ENCODE measurements around the gene UMODL1.
A peak's percentile ranks its signal among the peaks of the same experiment; 100 is the strongest.

Gene UMODL1

DNA sequence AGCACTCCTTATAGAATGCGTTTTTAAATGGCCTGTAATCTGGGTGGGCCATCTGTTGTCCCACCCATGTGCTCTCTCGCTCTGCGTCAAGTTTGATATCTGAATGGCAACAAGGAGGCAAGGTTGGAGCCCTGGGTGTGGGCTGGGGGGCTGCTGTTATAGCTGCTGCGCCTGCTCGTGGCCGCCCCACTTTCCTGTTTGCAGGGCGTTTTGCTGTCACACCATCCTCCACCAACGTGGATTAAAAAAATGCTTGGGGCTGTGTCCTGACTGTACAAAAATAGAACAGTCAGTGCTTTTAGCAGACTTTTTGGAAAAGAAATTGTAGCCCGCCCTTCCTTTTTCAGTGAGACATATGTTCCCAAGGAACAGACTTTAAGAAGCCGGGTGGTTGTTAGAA is 25.4 kb downstream of the UMODL1 start:
- no peak for DNase-seq (ENCODE audit: low read depth in 2 of 2)

DNA sequence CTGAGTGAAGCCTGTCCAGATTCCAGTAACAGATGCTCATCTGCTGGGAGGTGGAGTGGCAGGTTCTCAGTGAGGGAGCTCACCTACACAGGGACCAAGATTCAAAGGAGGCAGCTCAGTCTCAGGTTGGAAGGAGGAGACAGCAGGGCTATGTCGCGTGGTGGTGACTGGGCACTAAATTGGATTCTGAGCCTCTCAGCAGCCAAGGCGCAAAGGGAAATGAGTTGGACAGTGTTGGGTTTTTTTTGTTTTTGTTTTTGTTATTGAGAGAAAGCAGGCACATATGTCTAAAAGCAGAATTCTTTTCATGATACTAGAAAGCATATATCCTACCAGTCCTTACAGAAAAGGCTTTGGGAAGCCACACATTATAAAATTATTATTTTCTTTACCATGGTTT is 26.2 kb downstream of the UMODL1 start:
- no peak for DNase-seq (ENCODE audit: low read depth in 2 of 2)

DNA sequence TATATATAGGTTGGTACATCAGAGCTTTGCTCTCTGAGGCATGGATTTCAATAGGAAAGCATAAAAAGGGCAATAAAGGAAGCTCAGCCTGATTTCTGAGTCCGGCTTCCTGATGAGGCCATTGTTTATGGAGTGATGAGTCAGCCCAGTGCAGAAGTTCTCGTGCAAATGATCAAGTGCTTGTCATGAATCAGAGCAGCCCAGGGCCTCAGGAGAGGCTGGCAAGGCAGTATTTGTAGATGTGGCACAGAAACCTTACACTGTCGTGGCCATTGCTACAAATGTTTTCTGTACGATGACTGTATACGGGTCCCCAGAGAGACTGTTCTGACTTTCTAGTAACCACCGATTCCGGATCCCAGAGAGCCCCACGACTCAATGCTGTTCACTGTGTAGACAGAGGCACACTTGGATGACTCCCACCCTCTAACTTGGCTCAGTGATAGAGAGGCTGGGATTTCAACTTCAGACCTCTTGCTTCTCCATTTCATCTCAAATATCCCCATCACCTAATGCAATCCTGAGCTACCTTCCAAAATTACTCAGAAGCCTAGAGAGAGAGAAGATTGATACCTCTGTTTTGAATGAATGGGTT is 26.8 kb downstream of the UMODL1 start:
- no peak for DNase-seq (ENCODE audit: low read depth in 2 of 2)

DNA sequence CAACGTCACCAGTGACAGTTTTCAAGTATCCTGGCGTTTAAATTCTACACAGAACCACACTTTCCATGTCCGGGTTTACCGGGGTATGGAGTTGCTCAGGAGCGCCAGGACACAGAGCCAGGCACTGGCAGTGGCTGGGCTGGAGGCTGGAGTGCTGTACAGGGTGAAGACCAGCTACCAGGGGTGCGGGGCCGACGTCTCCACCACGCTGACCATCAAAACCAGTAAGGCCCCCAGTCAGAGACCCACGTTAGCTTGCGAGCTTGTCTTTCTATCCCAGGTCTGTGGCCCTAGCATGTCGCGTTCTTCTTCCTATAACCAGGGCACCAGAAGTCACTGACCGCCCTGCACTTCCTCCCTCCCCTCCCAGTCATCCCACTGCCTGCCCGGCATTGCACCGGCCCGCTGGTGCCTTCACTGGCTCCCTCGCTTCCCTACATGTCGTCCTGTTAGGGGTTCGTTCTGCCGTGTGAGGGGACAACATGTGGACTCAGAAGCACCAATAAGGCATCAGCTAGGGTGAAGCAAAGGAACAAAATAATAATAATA is 27.9 kb downstream of the UMODL1 start:
- DNase-seq (ENCODE audit: low read depth in 2 of 2): no peak

DNA sequence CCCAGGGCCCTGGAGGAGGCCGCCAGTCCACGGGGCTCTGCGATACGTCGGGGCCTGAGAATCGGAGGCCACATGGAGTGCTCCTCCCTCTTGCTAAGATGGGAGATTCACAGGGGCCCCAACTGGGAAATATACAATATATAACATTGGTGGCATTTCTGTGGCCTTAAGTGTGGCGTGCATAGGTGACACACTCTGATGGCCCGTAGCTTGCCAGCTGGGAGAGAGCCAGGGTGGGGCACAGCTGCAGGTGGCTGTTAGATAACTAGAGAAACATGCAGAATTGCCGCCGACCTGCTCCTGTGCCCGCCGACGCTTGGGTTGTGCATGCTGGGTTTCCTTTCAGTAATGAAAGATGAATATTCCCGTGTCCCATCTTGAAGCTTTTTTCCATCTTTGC is 30.1 kb downstream of the UMODL1 start:
- no peak for DNase-seq (ENCODE audit: low read depth in 2 of 2)

DNA sequence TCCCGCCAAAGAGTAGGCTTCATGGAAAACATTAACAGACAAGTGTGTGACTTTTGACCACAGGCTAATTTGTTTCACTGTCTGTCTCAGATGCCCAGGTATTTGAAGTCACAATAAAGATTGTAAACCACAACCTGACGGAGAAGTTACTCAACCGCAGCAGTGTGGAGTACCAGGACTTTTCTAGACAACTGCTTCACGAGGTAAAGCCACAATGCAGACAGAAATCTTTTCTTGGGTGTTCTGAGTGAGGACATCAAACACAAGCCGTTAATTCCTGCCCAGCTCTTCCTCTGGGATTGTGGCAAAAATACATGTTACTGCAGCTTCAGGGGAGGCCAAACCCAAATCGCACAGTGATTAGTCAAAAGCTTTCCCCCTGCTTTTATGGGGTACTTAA is 31.0 kb downstream of the UMODL1 start:
- DNase-seq (ENCODE audit: low read depth in 2 of 2): no peak

DNA sequence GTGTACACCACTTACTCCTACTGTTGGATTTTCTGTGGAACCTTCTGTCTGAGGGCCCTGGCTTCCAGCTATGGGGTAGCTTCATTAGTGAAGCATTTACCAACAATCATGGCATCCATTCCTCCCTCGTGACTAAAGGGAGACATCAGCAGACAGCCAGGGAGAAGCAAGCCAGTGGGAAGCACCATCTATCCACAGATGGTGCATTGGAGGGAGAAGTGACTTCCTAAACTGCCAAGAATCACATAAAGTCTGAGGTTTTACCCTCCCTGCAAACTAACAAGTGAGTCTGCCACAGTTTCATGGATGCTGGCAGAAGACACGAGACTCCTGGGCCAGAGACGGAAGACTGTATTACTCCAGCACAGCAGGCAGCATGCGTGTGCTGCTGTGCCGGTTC is 31.4 kb downstream of the UMODL1 start:
- no peak for DNase-seq (ENCODE audit: low read depth in 2 of 2)

DNA sequence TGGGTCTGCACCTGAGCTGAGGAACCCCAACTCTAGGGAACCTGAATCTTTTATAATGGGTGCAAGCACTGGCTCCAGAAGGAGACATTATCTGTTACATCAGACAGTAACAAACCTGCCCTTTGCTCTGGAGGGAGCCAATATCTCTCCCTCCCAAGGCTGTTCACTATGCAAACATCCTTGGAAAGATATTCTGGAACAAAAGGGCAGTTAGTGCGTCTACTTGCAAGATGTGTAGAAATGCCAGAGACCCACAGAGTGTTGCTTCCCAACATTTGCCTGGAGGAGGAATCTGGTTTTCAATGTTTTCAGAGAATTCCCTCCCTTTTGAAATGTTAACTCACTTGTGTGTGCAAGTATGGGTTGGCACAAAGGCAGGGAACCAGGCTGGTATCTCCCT is 31.9 kb downstream of the UMODL1 start:
- DNase-seq (ENCODE audit: low read depth in 2 of 2): no peak

DNA sequence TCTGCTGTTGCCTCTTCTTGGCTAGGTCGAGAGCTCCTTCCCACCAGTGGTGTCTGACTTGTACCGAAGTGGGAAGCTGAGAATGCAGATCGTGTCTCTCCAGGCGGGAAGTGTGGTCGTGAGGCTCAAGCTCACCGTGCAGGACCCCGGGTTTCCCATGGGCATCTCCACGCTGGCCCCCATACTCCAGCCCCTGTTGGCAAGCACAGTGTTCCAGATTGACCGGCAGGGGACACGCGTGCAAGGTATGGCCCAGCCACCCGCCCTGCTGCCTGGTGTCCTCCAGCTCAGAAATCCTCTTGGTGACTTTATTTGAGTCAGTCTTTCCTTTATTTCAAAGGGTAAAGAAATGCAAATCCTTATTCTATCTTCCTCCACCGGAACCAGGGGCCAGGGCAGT is 32.7 kb downstream of the UMODL1 start:
- DNase-seq (ENCODE audit: low read depth in 2 of 2): no peak

DNA sequence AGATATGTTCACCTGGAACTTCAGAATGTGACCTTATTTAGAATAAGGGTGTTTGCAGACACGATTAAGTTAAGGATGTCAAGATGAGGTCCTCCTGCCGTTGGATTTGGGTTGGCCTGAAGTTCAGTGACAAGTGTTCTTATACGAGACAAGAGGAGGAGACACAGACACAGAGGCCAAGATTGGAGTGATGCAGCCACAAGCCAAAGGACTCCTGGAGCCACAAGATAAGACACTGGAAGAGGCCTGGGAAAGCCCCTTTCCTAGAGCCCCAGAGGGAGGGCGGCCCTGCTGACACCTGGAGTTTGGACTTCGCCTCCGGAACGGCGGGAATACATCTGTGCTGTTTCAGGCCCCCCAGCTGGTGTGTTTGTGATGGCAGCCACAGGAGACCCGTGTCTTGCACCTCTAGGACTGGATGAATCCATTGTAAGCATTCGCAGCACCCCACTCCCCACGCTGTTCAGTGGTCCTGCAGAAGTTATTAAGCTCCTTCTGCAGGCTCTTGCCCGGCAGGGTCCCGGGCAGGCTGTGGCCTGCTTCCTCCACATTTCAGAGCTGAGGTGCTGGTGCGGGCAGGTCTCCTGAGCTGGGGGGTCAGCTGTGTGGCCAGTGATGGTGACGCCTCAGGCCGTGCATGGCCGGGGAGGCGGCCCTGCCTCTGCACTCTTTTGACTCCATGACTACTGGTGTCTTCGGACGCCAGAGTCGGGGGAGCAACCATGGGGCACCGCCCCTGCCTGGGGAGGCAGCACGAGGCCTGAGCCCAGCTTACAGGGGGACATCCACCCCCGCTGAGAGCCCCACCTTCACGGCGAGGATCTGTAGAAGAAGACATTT is 34.6 kb downstream of the UMODL1 start:
- DNase-seq (ENCODE audit: low read depth in 2 of 2): no peak

DNA sequence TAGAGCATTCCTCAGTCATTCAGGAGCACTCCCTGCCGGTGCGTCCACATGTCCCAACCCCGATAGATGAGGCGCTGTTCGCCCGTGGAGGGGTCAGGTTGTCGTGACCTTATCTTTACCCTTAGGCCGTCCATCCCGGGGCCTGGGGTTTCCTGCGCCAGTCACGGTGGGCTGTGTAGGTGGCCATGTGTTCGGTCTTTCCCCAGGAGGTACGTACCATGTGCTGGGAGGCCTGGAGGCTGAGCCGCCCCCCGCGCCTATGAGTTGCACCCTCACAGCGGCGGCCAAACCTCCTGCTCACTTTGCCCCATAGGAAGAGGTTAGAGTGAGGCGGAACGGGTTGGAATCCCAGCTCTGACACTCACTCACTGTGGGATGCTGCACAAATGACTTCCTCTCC is 35.3 kb downstream of the UMODL1 start:
- DNase-seq (ENCODE audit: low read depth in 2 of 2): no peak

DNA sequence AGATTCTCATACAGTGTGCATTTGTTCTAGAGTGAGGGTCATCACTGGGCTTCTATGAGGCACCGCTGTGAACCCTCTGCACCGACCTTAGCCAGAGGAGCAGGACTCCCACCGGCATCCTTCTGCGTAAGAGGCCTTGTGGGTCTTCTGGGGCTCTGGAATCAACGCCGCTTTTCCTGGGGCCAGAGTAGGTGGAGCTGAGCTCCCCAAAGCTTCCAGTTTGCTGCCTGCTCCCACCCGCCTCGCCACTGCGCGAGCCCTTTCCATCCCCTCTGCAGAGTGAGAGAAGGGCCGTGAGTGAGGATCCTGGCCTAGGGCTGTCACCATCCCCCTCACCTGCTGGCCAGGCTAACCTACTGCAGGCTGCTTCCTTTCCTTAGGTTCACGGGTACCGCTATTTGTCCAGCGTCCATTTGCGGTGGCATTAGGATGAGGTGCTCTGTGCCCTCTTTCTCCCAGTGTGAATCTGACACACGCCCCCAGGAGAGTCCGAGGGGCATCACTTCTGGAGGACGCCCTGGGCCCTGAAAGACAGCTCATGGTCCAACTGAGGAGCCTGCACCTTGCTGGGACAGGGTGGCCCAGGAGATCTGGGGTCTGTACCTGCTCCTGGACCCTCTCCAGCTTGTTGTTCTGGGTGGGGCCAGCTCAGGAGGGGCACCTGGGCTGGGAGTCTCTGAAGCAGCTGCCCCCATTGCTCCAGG is 36.2 kb downstream of the UMODL1 start:
- DNase-seq (ENCODE audit: low read depth in 2 of 2): no peak

DNA sequence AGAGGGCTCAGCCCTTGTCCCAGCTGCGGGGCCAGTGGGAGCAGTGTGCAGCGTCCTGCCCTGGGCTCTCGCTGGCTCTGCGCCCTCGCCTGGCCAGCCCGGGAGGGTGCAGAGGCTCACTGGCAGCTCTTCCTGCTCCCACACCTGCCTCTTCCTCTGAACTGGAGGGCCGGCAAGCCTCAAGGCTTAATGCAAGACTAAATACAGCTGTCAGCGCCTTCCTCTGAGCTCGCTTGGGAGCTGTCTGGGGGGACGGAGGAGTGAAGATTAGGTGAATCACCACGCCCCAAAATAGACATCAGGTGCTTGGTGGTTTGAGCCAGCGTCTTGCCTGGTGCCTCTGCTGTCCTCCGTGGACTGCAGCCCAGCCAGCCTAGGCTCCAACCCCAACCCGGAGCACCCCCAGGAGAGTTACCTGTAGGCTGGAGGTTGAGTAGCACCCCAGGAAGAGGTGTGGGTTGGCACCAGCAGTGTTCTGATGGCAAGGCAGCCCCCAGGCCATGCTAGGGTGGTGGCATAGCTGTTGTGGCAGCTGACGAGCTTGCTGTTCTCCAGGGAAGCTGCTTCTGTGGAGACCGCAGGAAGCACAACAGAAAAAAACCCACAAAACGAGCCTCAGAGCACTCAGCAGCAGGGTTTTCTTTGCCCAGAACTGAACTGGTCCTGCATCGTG is 36.9 kb downstream of the UMODL1 start:
- peak; percentile 20 to 36 for DNase-seq (ENCODE audit: low read depth in 2 of 2)

DNA sequence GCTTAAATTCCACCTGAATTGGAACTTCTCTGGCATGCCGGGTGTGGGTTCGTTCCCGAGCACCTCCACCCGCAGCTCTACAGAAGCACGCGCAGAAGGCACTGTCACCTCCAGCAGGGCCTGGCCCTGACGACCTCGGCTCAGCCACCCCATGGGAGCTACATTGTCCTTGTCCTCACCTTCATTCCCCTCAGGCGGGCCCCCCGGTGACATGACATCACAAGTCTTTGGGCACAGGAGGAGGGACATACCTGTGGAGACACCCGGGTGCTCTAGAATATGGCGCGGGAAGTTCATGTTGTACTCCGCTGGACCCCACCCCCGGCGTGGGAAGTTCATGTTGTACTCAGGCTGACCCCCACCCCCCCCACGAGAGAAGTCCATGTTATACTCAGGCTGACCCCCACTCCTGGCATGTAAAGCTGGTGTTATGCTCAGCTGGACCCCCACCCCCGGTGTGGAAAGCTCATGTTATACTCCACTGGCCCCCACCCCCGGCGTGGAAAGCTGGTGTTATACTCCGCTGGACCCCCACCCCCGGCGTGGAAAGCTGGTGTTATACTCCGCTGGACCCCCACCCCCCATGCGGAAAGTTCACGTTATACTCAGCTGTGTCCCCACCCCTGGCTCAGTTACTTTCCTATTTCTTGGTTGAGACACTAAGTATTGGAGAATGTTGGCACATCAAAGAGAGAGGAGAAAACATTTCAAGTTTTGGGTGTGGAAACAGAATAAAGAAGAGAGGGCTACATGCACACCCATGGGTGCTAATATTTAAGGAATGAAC is 37.6 kb downstream of the UMODL1 start:
- DNase-seq (ENCODE audit: low read depth in 2 of 2): no peak

DNA sequence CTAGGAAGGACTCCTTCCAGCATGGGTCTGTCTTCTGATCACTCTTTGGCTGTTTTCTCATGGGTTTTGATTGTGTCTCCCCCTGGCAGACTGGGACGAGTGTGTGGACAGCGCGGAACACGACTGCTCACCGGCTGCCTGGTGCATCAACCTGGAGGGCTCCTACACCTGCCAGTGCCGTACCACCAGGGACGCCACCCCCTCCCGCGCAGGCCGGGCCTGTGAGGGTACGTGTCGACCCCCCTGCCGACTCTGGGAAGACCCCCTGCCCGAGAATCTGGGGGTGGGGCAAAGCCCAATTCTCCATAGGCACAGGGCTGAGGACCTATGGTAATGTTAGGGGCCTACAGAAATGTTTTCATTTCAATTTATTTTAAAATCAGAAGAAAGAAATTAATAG is 38.4 kb downstream of the UMODL1 start:
- no peak for DNase-seq (ENCODE audit: low read depth in 2 of 2)

DNA sequence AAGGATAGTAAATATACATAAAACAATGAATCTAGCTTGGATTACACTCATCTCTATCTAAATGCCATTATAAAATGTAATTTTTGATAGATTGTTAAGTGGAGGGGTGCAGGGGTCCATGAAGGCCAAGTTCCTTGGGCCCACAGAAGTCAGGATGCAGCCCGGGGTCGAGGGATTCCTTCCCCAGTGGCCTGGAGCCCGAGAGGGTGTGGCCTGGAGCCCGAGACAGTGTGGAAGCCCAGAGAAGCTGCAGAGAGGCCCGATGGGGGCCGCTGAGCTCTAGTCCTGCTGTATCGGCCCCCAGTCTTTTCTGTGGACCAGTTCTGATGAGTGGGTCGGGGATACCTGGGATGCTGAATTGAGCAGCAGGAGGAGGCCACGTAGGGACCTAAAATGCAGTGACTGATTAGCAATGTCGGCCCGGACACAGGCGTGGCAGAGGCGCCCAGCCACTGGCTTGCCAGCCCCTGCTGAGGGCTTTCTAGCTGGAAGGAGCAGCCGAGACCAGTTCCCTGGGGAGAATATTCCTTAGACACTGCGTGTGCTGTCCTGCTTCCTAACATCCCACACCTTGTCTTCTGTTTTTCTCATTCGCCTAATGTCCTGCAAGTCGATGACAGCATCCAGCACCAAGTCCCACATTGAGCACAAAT is 38.9 kb downstream of the UMODL1 start:
- no peak for DNase-seq (ENCODE audit: low read depth in 2 of 2)

DNA sequence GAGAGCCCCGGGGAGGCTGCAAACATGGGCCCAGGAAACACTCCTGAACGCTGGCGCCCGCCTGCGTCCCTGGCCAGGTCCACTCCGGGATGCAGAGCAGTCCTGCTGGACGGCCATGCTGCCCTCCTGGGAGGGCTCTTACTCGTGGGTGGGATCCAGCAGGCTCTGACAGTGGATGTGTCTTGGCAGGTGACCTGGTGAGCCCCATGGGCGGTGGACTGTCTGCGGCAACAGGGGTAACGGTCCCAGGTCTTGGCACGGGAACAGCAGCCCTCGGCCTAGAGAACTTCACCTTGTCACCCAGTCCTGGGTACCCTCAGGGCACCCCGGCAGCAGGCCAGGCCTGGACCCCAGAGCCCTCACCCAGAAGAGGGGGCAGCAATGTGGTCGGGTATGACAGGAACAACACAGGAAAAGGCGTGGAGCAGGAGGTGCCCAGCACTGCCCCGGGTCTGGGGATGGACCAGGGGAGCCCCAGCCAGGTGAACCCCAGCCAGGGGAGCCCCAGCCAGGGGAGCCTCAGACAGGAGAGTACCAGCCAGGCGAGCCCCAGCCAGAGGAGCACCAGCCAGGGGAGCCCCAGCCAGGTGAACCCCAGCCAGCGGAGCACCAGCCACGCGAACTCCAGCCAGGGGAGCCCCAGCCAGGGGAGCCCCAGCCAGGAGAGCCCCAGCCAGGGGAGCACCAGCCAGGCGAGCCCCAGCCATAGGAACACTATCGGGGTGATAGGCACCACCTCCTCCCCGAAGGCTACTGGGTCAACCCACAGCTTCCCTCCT is 39.8 kb downstream of the UMODL1 start:
- no peak for DNase-seq (ENCODE audit: low read depth in 2 of 2)

DNA sequence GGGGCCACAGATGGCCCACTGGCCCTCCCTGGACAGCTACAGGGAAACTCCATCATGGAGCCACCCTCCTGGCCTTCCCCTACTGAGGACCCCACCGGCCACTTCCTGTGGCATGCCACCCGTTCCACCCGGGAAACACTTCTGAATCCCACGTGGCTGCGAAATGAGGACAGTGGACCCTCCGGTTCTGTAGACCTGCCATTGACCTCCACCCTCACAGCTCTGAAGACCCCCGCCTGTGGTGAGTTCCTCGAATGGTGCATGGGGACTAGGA is 40.3 kb downstream of the UMODL1 start:
- DNase-seq (ENCODE audit: low read depth in 2 of 2): no peak

DNA sequence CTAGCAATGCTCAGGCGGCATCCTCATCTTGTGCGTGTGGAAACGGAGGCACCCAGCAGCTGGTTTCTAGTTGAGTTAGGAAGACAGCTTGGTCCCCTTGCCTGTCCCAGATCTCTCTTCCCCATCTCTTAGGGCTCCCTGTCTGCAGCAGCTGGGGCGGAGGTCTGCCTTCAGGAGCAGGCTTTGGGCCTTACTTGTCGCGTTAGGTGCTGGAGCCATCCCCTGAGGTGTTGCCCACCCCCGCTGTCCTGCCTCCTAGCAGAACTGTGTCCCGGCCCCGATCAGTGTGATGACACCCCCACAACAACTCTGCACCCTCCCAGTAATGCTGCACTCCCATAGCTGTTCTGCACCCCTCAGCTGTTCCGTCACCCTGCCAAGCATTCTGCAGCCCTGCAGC is 40.7 kb downstream of the UMODL1 start:
- no peak for DNase-seq (ENCODE audit: low read depth in 2 of 2)

DNA sequence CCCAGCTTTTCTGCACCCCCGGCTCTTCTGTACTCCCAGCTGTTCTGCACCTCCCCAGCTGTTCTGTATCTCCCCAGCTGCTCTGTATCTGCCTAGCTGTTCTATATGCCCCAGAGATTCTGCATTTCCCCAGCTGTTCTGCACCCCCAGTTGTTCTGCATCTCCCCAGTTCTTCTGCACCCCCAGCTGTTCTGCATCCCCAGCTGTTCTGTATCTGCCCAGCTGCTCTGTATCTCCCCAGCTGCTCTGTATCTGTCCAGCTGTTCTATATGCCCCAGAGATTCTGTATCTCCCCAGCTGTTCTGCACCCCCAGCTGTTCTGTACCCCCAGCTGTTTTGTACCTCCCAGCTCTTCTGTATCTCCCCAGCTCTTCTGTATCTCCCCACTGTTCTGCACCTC is 41.1 kb downstream of the UMODL1 start:
- no peak for DNase-seq (ENCODE audit: low read depth in 2 of 2)

All from stimulated activated CD8-positive, alpha-beta memory T cell treated with anti-CD3 and anti-CD28 coated beads, Interleukin-7, amount 100 ng/mL, for 1 hour (primary cell).